Adipocyte (in vitro differentiated cells): ENCODE results near the gene ANKS3.

Experiments used
- DNase-seq: peaks from one replicate; pipeline ENCODE4 v3.0.0-alpha.2; 2015; ENCODE audit warnings: low read depth
- H3K27me3 ChIP-seq: replicated peaks from 2 replicates; pipeline ENCODE4 v1.7.0; 2013; ENCODE audit warnings: mild to moderate bottlenecking, low read length, moderate library complexity; ENCODE audit not compliant: control insufficient read depth, insufficient read depth
- H3K36me3 ChIP-seq: 2 replicates; pipeline ENCODE4 v1.7.0; 2013; ENCODE audit warnings: low read length, mild to moderate bottlenecking, moderate library complexity; ENCODE audit not compliant: control insufficient read depth, insufficient read depth, severe bottlenecking
- H3K4me1 ChIP-seq: 2 replicates; pipeline ENCODE4 v1.7.0; 2013; ENCODE audit warnings: mild to moderate bottlenecking, low read length, moderate library complexity; ENCODE audit not compliant: control insufficient read depth, insufficient read depth
- H3K4me3 ChIP-seq: 2 replicates; pipeline ENCODE4 v1.7.0; 2013; ENCODE audit warnings: mild to moderate bottlenecking, low read length, moderate library complexity
- H3K9ac ChIP-seq: 2 replicates; pipeline ENCODE4 v1.7.0; 2013; ENCODE audit warnings: mild to moderate bottlenecking, low read length, moderate library complexity
- H3K9me3 ChIP-seq: 2 replicates; pipeline ENCODE4 v1.7.0; 2013; ENCODE audit warnings: mild to moderate bottlenecking, low read length, moderate library complexity; ENCODE audit not compliant: control insufficient read depth

Gene ANKS3, protein sequence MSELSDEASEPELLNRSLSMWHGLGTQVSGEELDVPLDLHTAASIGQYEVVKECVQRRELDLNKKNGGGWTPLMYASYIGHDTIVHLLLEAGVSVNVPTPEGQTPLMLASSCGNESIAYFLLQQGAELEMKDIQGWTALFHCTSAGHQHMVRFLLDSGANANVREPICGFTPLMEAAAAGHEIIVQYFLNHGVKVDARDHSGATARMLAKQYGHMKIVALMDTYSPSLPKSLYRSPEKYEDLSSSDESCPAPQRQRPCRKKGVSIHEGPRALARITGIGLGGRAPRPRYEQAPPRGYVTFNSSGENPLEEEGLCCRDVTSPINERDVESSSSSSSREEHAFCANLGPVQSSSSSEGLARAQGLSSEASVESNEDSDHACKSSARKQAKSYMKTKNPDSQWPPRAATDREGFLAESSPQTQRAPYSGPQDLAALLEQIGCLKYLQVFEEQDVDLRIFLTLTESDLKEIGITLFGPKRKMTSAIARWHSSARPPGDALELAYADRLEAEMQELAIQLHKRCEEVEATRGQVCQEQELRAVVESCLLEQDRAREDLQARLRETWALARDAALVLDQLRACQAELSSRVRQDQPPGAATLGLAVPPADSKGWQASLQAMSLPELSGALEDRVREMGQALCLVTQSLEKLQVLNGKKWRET

DNA sequence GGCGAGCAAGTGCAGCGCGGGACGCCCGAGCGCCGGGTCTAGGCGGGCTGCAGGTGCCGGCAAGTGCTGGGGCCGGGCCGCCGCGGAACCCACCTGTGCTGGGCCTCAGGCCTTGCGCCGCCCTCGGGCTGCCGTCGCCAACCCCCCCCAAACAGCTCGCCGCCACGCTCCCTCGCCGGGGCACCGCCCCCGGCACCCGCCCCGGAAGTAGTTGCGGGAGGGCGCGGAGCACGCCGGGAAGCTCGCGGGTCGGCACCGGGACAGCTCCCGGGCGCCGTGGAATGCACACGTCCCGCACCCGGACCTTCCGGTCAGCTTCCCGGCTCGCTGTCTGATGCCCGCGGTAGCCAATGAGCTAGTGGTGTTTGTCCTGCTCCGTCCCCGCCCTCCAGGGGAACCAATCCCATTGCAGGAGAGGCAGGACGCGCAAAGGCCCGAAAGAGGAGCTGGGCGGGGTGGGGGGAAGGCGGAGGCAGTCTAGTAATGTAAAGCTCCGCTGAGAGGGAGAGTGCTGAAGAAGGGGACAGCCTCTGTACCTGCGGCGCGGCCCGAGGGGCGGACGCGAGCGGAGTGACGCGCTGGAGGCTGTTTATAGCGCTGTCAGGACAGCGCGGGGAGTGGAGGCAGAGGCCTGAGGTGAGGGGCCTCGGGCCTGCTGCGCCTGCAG is at the start of gene ANKS3, which contains the start of gene DNAAF8:
TSS of gene ANKS3 (minus strand) at position 209 of the 667 bp plus-strand sequence. CDS start 4,122 bp downstream, outside the sequence.
TSS of gene DNAAF8 (plus strand) at position 475 of the 667 bp plus-strand sequence. CDS start 1,978 bp downstream, outside the sequence.
- no peaks in the 10 kb centered on the region for H3K9me3 ChIP-seq
- peaks cover 4% of the 10 kb centered on the region for H3K27me3 ChIP-seq
- H3K4me1 ChIP-seq: peaks cover 5% of the 10 kb centered on the region
- peaks cover 11% of the 10 kb centered on the region for H3K36me3 ChIP-seq
- peak; percentile 99 for DNase-seq
- H3K9ac ChIP-seq: peak within 1 kb of the TSS; percentile 95
- H3K4me3 ChIP-seq: peak within 1 kb of the TSS; percentile 99

DNA sequence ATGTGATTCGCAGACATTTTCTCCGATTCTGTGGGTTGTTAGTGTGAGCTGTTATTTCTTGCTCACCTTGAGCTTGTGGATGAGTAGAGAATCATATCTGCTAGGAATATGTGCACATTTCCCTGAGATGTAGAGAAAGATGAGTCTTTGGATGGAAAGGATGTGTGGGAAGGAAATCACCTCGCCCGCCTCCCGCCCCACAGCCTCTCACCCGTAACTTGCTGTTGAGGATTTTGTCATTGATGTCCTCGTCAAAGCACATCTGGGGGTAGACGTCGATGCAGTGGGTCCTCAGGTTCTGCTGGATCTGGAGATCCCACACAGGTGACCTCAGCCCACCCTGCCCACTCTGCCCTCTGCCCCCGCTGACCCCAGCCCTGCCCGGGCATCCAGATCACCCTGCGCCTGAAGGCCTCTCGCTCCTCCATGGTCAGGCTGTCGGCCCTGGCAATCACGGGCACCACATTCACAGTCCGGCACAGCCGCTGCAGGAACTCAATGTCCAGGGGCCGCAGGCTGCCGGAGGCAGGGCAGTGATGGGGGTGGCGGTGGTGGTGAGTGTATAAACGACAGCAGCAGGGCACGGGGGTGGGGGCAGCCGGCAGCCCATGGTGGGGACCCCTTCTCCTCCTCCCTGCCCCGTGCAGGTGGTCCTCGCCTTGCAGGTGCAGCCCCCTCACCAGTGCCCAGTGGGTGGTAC is 49.3 kb upstream of the ANKS3 start:
- Histone ChIP-seq H3K4me1 (no peaks in the 10 kb centered on the region), H3K27me3 (no peaks in the 10 kb centered on the region), H3K4me3 (no peak overlapping the region), H3K9ac (no peak overlapping the region), H3K36me3 (no peaks in the 10 kb centered on the region), H3K9me3 (no peaks in the 10 kb centered on the region)
- DNase-seq: no peak

DNA sequence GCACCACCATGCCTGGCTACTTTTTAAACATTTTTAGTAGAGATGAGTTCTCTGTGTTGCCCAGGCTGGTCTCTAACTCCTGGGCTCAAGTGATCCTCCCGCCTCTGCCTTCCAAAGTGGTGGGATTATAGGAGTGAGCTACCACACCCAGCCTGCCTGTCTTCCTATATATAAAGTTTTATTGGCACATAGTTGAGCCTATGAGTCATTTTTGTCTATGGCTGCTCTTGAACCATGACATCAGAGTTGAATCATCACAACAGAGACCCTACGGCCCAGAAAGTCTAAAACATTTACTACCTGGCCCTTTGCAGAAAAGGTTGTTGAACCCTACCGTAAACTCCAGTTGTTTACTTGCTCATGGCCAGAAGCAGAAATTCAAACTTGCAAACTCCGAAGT is 46.2 kb upstream of the ANKS3 start:
- no peak for DNase-seq
- no peak overlapping the region for H3K4me3 ChIP-seq
- H3K9me3 ChIP-seq: no peaks in the 10 kb centered on the region
- H3K9ac ChIP-seq: no peak overlapping the region
- H3K4me1 ChIP-seq: no peaks in the 10 kb centered on the region
- H3K27me3 ChIP-seq: no peaks in the 10 kb centered on the region
- H3K36me3 ChIP-seq: no peaks in the 10 kb centered on the region

DNA sequence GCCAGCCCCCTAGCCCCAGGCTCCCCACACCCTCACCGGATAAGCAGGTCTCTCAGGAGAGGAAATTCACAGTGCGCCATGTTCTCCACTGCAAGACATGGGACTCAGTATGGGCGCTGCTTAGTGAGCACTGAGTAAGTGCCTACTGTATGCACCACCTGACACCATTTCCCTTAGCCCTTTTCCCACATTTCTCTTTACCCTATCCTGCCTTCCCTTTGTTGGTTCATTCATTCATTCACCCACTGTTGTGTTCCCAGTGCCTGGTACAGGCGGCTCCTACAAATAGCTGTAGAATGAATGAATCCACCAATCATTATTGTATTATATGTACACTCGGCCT is 44.0 kb upstream of the ANKS3 start:
- Histone ChIP-seq H3K4me3 (no peak overlapping the region), H3K9me3 (no peaks in the 10 kb centered on the region), H3K9ac (no peak overlapping the region), H3K4me1 (no peaks in the 10 kb centered on the region), H3K27me3 (no peaks in the 10 kb centered on the region), H3K36me3 (no peaks in the 10 kb centered on the region)
- no peak for DNase-seq

DNA sequence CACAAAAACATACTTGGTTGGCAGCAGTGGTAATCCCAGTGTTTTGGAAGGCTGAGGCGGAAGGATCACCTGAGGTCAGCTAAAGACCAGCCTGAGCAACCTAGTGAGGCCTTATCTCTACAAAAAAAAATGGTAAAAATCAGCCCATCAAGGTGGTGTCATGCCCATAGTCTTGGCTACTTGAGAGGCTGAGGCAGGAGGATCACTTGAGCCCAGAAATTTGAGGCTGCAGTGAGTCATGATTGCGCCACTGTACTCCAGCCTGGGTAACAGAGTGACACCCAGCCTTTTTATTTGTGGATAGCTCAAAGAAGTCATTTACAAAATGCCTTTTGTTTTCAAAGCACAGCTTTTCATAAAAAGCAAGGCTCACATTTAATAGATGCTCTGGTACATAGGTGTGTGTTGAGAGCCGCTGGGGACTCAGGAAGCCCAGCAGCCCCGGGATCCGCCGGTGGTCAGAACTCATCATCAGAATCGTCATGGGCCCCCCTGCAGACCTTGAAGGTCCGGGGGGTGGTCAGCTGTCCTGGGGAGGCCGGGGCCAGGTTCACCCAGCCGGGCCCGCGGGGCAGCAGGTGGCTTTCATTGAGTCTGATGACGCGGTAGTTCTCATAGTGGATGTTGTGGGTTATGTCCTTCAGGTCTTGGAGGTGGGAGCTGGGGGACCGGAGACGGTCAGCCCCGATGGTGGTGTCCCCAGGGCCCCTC is 43.4 kb upstream of the ANKS3 start:
- no peaks in the 10 kb centered on the region for H3K4me1 ChIP-seq
- no peaks in the 10 kb centered on the region for H3K27me3 ChIP-seq
- no peaks in the 10 kb centered on the region for H3K36me3 ChIP-seq
- H3K9ac ChIP-seq: no peak overlapping the region
- DNase-seq: no peak
- no peak overlapping the region for H3K4me3 ChIP-seq
- no peaks in the 10 kb centered on the region for H3K9me3 ChIP-seq

DNA sequence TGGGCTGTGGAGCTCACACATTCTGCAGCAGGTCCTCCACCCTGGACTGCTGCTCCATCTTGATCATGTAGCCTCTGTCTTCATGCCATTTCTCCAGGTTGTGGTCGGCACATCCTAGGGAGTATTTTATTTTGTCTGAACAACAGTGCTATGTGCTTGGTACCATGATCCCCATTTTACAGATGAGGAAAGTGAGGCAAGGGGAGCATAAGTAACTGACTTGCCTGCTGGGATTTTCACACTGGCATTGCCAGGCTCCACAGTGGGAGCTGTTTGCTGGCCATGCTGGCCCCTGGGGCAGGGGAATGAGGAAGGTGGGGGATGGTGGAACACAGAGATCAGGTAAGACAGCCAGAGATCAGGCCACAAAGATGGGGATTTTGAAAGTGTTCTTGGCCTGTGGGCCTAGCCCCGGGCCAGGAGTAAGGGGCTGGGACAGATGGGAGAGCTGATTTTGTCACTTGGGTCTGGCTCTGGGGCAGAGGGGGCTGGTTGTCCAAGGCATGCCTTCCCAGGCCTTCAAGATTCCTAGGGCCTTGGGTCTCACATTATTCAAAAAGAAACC is 42.2 kb upstream of the ANKS3 start:
- no peaks in the 10 kb centered on the region for H3K36me3 ChIP-seq
- DNase-seq: no peak
- H3K27me3 ChIP-seq: no peaks in the 10 kb centered on the region
- no peaks in the 10 kb centered on the region for H3K4me1 ChIP-seq
- no peaks in the 10 kb centered on the region for H3K9me3 ChIP-seq
- no peak overlapping the region for H3K9ac ChIP-seq
- H3K4me3 ChIP-seq: no peak overlapping the region

DNA sequence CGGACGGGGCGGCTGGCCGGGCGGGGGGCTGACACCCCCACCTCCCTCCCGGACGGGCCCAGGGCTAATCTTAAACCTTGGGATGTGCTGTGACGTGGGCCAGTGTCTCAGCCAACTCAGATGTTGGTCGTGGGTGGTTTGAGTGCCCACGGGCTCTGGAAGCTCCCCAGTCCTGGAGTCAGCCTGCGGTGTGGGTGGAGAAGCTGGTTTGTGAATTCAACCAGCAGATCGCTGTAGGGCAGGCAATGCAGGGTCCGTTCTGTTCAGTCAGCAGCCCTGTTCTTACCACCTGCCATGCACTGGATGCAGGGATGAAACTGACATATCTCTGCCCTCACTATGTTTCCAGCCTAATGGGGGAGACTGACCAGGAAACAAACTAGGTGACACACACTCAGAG is 40.9 kb upstream of the ANKS3 start:
- no peaks in the 10 kb centered on the region for H3K27me3 ChIP-seq
- no peaks in the 10 kb centered on the region for H3K9me3 ChIP-seq
- H3K4me1 ChIP-seq: no peaks in the 10 kb centered on the region
- no peak for DNase-seq
- H3K4me3 ChIP-seq: no peak overlapping the region
- H3K9ac ChIP-seq: no peak overlapping the region
- H3K36me3 ChIP-seq: no peaks in the 10 kb centered on the region

DNA sequence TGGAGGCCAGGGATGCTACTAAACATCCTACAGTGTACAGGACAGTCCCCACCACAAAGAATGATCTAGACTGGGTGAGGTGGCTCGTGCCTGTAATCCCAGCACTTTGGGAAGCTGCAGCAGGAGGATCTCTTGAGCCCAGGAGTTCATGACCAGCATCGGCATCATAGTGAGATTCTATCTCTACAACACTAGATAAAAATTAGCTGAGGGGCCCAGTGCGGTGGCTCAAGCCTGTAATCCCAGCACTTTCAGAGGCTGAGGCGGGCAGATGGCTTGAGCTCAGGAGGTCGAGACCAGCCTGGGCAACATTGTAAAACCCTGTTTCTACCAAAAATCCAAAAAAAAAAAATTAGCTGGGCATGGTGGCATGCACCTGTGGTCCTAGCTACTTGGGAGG is 38.3 kb upstream of the ANKS3 start:
- DNase-seq: no peak
- H3K4me1 ChIP-seq: peaks cover 9% of the 10 kb centered on the region
- no peaks in the 10 kb centered on the region for H3K9me3 ChIP-seq

DNA sequence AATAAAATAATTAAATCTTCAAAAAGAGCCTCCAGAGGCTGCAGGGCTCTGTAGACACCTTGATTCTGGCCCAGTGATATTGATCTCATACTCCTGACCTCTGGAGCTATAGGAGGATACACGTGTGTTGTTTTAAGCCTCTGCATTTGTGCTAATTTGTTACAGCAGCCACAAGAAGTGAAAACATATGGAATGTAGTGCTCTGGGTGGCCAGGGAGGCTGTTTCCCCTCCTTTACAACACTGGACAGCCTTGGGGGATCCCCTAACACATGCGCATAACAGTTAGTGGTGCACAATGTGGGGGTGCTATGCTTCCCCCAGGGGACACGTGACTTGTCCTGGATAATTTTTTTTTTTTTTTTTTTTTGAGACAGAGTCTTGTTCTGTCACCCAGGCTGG is 37.6 kb upstream of the ANKS3 start:
- DNase-seq: no peak
- Histone ChIP-seq H3K4me3 (no peak overlapping the region), H3K4me1 (peaks cover 9% of the 10 kb centered on the region), H3K27me3 (no peaks in the 10 kb centered on the region), H3K9ac (no peak overlapping the region), H3K9me3 (no peaks in the 10 kb centered on the region), H3K36me3 (no peaks in the 10 kb centered on the region)

More for the DNA sequence above, 38.3 kb upstream of the ANKS3 start:
- no peaks in the 10 kb centered on the region for H3K27me3 ChIP-seq
- H3K9ac ChIP-seq: no peak overlapping the region
- H3K36me3 ChIP-seq: no peaks in the 10 kb centered on the region
- no peak overlapping the region for H3K4me3 ChIP-seq

DNA sequence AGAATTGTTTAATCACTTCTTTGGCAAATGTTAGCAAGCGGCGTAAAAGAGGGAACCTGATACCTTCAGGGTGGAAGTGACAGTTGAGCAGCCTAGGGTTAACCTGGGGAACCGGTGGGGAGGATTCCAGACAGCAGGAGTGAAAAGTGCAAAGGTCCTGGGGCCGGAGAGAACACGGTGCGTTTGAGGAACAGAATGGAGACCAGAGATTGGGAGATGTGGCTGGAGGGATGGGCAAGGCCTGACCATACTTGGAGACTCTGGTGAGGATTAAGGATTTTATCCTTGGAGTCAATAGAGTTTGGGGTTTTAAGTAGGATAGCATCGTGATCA is 35.2 kb upstream of the ANKS3 start:
- H3K9me3 ChIP-seq: no peaks in the 10 kb centered on the region
- no peak for DNase-seq
- H3K36me3 ChIP-seq: peaks cover under 1% of the 10 kb centered on the region

More for the DNA sequence above, 35.2 kb upstream of the ANKS3 start:
- Histone ChIP-seq H3K4me1 (peaks cover 20% of the 10 kb centered on the region), H3K4me3 (peak overlapping the region; percentile 81), H3K9ac (peak overlapping the region; percentile 86), H3K27me3 (no peaks in the 10 kb centered on the region)
